ENCODE results near the gene GRIK1. TPM values are rescaled to one million over a fixed set of nuclear protein-coding genes. Genes with fewer than 3 reads are reported as not detected.

Gene GRIK1
- total RNA-seq, 1 experiment from 2014 or later, result not detected

DNA sequence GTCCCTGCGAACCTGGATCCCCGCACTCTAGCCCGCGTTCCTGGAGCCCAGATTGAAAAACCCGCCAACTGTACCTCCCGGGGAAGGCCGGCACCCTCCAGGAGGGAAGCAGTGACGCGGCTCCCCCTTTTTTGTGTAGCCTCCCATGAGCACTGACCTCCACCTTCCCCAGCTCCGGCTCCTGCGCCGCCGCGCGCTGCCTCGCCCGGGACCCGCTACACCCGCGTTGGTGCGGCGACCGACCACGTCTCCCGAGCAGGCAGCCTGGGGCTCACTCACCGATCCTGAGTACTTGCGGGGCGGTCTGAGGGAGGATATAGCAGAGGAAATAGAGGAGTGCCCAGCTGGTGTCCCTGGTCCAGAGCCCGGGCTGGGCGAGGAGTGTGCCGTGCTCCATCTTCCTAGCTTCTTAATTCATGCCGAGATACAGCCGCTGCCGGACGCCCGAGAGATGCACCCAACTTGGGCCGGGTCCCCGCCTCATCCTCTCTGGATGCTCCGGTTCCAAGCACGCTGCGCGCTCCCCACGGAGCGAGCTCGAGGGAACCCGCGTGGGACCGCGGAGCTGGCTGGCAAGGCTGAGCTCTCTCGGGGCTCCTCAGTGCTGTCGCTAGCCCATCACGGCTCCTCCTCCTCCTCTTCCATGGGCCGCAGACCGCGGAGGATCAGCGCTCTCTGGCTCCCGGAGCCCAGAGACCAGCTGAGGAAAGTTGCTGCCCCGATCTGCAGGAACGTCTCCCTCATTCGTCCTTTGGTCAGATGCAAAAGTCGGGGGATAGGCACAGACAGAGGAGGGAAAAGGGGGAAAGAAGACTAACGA lies 482 bp downstream of the GRIK1 start:
- H3K4me3 Mint-ChIP-seq (ENCODE audit: unreplicated experiment), result no peak overlapping the region
- peaks cover 17% of the 10 kb centered on the region for H3K27me3 Mint-ChIP-seq (ENCODE audit: insufficient read depth, unreplicated experiment)
- TF ChIP-seq, protein P1, sequence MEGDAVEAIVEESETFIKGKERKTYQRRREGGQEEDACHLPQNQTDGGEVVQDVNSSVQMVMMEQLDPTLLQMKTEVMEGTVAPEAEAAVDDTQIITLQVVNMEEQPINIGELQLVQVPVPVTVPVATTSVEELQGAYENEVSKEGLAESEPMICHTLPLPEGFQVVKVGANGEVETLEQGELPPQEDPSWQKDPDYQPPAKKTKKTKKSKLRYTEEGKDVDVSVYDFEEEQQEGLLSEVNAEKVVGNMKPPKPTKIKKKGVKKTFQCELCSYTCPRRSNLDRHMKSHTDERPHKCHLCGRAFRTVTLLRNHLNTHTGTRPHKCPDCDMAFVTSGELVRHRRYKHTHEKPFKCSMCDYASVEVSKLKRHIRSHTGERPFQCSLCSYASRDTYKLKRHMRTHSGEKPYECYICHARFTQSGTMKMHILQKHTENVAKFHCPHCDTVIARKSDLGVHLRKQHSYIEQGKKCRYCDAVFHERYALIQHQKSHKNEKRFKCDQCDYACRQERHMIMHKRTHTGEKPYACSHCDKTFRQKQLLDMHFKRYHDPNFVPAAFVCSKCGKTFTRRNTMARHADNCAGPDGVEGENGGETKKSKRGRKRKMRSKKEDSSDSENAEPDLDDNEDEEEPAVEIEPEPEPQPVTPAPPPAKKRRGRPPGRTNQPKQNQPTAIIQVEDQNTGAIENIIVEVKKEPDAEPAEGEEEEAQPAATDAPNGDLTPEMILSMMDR (IDR thresholded peaks at IDR 0.05; ENCODE audit: insufficient read depth in 1 of 2, low read depth in 1 of 2, low read length in 1 of 2, severe bottlenecking in 1 of 2, unreplicated experiment in 1 of 2), result no peak
- no peaks in the 10 kb centered on the region for H3K4me1 Mint-ChIP-seq (ENCODE audit: low read depth, unreplicated experiment)
- no peaks in the 10 kb centered on the region for H3K36me3 ChIP-seq (ENCODE audit: control insufficient read depth, insufficient read depth, low read length)
- H3K9me3 Mint-ChIP-seq (ENCODE audit: unreplicated experiment), result no peaks in the 10 kb centered on the region
- H3K27ac Mint-ChIP-seq (ENCODE audit: unreplicated experiment), result no peak overlapping the region
- no peaks in the 10 kb centered on the region for H3K4me1 ChIP-seq
- no peak for DNase-seq
- intact Hi-C loops (cut with micrococcal nuclease; ENCODE audit: unreplicated experiment), result no loop called here
- BruUV-seq (replicated peaks), result no TSS peak
- H3K27me3 ChIP-seq (replicated peaks; ENCODE audit: control insufficient read depth, insufficient read depth, low read length), result no peaks in the 10 kb centered on the region
- no peaks in the 10 kb centered on the region for H3K9me3 ChIP-seq
- POLR2A ChIA-PET, result no interaction called here
- H3K36me3 Mint-ChIP-seq (ENCODE audit: insufficient read depth, unreplicated experiment), result no peaks in the 10 kb centered on the region
- CTCF ChIA-PET, result no interaction called here
- H3K4me3 ChIP-seq (ENCODE audit: low read depth, low read length), result no peak overlapping the region

- Histone ChIP-seq H3K4me3 (ENCODE audit: low read depth, low read length) (no peak overlapping the region), H3K27me3 (replicated peaks; ENCODE audit: control insufficient read depth, insufficient read depth, low read length) (no peaks in the 10 kb centered on the region), H3K4me1 (no peaks in the 10 kb centered on the region), H3K36me3 (ENCODE audit: control insufficient read depth, insufficient read depth, low read length) (no peaks in the 10 kb centered on the region), H3K9me3 (no peaks in the 10 kb centered on the region)
- H3K36me3 Mint-ChIP-seq (ENCODE audit: insufficient read depth, unreplicated experiment), result no peaks in the 10 kb centered on the region
- ChIA-PET POLR2A (no interaction called here), CTCF (no interaction called here)
- no peaks in the 10 kb centered on the region for H3K4me1 Mint-ChIP-seq (ENCODE audit: low read depth, unreplicated experiment)
- H3K9me3 Mint-ChIP-seq (ENCODE audit: unreplicated experiment), result no peaks in the 10 kb centered on the region
- H3K27ac Mint-ChIP-seq (ENCODE audit: unreplicated experiment), result no peak overlapping the region
- H3K4me3 Mint-ChIP-seq (ENCODE audit: unreplicated experiment), result no peak overlapping the region
- H3K27me3 Mint-ChIP-seq (ENCODE audit: insufficient read depth, unreplicated experiment), result peaks cover 17% of the 10 kb centered on the region
- intact Hi-C loops (cut with micrococcal nuclease; ENCODE audit: unreplicated experiment), result no loop called here
- no TSS peak for BruUV-seq (replicated peaks)
- TF ChIP-seq, protein P1 (IDR thresholded peaks at IDR 0.05; ENCODE audit: insufficient read depth in 1 of 2, low read depth in 1 of 2, low read length in 1 of 2, severe bottlenecking in 1 of 2, unreplicated experiment in 1 of 2), result no peak
- DNase-seq, result no peak
Measured at GRCh38 chr21:29938776-29939103, 1.1 kb downstream of the GRIK1 start.

DNA sequence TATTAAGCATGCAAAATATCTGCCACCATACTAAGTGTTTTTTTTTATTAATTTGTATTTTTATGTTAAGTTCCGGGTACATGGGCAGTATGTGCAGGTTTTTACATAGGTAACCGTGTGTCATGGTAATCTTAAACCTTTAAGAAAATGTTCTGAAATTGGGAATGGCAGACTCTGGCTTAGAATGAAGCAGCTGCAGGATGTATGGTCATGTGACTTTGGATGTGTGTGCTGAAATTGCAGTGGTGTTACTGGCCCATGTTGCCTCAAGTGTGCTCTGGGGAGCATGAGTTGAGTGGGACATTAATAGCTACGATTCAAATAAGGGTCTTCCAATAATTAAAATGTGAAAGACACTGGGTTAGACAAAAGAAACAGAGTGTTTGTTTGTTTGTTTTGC lies 6.7 kb downstream of the GRIK1 start:
- DNase-seq, result no peak
- no TSS peak for BruUV-seq (replicated peaks)
- no peaks in the 10 kb centered on the region for H3K36me3 ChIP-seq (ENCODE audit: control insufficient read depth, insufficient read depth, low read length)
- H3K4me1 Mint-ChIP-seq (ENCODE audit: low read depth, unreplicated experiment), result no peaks in the 10 kb centered on the region
- peaks cover 5% of the 10 kb centered on the region for H3K27me3 Mint-ChIP-seq (ENCODE audit: insufficient read depth, unreplicated experiment)
- H3K9me3 ChIP-seq, result no peaks in the 10 kb centered on the region
- intact Hi-C loops (cut with micrococcal nuclease; ENCODE audit: unreplicated experiment), result no loop called here
- POLR2A ChIA-PET, result no interaction called here
- H3K36me3 Mint-ChIP-seq (ENCODE audit: insufficient read depth, unreplicated experiment), result no peaks in the 10 kb centered on the region
- no peak overlapping the region for H3K27ac Mint-ChIP-seq (ENCODE audit: unreplicated experiment)
- CTCF ChIA-PET, result no interaction called here
- TF ChIP-seq, protein P1 (IDR thresholded peaks at IDR 0.05; ENCODE audit: insufficient read depth in 1 of 2, low read depth in 1 of 2, low read length in 1 of 2, severe bottlenecking in 1 of 2, unreplicated experiment in 1 of 2), result no peak
- no peak overlapping the region for H3K4me3 Mint-ChIP-seq (ENCODE audit: unreplicated experiment)
- H3K4me3 ChIP-seq (ENCODE audit: low read depth, low read length), result no peak overlapping the region
- no peaks in the 10 kb centered on the region for H3K27me3 ChIP-seq (replicated peaks; ENCODE audit: control insufficient read depth, insufficient read depth, low read length)
- H3K9me3 Mint-ChIP-seq (ENCODE audit: unreplicated experiment), result no peaks in the 10 kb centered on the region
- no peaks in the 10 kb centered on the region for H3K4me1 ChIP-seq

Measured in Caco-2 (cell line).